Epidermal melanocyte (primary cell): Measurements from ENCODE around the gene CCDC195.
"Not testable (repeated sequence)": the region's sequence is repeated elsewhere in the genome, so short reads cannot be mapped to it uniquely, and the experiment has no call there.

Experiments
- DNase-seq: peaks from one replicate; pipeline ENCODE4 v3.0.0; 2011; ENCODE audit warnings: low spot score; ENCODE audit not compliant: insufficient read length

CCDC195 gene

DNA sequence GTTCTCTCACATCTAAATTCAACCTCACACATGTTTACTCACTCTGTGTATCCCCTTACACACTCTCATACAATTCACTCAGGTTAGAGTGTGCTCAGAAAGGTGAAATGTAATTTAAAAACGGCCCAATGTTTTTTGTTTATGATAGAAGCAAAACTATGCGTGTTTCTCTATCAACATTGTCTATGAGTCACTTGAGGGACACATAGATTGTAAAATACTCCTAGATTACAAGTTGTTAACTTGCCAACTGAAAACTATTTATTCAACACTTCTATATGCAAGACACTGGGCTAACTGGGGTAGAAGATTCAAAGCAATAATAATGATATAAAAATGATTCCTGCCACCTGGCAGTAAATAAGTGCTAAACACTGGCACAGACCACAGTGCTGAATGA, 24.6 kb downstream of the CCDC195 start:
- no peak for DNase-seq

- DNase-seq: no peak
Measured at GRCh38 chr2:224690868-224691267, 25.3 kb downstream of the CCDC195 start.

- DNase-seq: no peak
Measured at GRCh38 chr2:224689539-224689938, 26.6 kb downstream of the CCDC195 start.

DNA sequence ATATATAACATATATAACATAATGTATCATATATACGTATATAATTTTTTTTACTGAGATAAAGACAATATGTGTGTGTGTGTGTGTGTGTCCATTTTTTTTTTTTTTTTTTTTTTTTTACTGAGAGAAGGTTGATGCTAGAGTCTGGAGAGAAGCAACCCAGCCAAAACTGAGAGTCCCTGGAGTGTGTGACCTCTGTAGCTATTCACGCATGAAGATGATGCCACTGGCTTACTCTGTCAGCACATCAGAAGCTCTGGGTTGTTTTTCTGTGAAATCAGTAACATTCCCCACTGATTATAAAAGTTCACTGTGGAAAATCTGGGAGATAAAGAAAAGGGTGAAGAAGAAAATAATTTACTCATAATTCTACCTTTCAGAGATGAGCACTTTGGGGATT, 27.2 kb downstream of the CCDC195 start:
- DNase-seq: no peak

DNA sequence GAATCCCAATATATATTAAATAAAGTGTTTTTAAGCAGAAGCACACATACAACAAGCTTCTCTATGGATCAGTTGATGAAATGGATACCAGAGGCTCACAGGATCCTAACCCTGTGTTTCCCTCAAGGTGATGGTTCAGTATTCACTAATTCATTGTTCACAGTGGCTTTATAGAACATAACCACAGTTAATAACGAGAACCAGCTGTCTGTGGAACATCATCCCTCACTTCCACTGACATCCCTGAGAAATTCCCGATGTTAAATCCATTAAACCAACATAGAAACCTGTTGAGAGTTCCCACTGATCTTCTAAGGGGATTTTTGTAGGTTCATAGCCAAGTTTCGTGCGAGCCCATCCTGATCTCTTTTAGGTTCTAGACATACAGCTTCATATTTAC, 29.0 kb downstream of the CCDC195 start:
- no peak for DNase-seq

DNA sequence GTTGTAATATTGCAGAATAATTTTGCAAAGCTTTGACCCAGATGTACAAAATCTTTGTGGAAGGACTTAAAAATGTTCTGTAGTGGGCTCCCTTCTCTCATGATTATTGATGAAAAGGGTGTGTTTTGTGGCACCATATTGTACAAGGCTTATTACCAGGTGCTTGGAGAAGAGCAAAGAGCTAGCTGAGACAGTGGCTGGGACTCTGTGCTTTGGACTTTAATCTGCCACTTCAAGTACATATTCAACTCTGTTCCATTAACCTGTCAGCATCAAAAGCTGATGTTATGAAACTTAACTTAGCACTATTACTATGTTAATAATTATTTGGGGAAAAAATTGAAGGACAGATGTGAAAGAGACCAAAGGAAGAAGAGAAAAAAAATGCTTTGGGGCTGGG, 31.0 kb downstream of the CCDC195 start:
- DNase-seq: no peak

- no peak for DNase-seq
Measured at GRCh38 chr2:224682134-224682533, 34.0 kb downstream of the CCDC195 start.

- DNase-seq: no peak
Measured at GRCh38 chr2:224671731-224672130, 44.4 kb downstream of the CCDC195 start.

DNA sequence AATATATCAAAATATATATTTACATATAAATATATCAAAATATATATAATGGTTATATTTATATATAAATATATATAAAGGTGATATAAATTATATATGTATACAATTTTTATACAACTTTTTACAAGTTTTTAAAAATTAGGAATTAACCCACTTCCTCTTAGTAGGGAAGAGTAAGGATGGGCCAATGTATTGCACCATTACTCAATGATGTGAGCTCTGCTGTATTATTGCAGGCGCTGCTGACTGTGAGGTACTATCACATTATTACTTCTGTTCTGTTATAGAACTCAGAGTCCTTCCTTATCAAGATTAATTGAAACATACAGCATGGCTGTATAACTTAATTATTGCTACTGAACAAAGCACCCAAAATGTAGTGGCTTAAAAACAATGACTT, 46.0 kb downstream of the CCDC195 start:
- no peak for DNase-seq

GRCh38 chr2:224669449-224669848, 46.7 kb downstream of the CCDC195 start:
- DNase-seq: no peak

DNA sequence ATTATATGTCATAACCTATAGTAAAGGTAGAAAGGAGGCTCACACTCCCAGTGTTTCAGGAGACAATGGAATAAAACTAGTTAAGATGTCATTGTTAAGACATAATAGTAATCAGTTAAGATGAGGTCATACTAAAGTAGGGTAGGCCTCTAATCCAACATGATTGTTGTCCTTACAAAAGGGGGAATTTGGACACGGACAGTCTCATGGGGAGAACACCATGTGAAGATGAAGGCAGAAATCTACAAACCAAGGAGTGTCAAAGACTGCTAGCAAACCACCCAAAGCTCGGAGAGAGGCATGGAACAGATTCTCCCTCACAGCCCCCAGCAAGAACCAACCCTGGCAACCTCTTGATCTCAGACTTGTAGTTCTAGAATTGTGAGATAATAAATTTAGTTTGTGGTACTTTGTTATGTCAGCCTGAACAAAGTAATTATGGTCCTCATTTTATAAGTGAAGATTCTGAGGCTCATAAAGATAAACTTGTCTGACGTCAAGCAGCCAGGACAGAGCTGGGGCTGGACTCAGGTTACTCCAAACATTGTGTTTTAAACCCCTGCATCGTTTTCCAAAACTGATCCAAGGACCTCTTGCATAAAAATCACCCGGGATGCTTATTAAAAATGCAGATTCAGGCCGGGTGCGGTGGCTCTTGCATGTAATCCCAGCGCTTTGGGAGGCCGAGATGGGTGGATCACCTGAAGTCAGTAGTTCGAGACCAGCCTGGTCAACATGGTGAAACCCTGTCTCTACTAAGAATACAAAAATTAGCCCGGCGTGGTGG, 47.8 kb downstream of the CCDC195 start:
- no peak for DNase-seq

DNA sequence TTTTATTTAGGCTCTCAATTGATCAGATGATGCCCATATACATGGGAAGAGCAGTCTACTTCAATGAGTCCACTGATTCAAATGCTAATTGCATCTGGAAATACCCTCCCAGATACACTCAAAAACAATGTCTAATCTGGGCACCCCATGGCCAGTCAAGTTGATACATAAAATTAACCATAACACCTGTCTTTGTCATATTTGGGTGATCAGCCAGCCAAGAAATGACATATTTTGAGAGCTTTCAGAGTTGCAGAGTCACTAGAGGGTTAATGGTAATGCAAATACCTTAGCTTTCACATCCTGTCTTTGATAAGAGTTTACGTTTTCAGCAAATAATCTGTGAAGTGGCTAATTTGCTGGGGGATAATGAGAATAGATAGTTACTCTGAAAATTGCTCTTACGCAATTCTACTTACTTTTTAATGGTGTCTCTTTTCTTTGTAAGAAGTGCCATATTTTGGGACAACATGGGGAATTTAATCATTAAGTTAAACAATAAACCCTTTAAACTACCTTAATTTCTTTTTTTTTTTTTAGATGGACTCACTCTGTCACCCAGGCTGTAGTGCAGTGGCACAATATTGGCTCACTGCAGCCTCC, 49.1 kb downstream of the CCDC195 start:
- no peak for DNase-seq

DNA sequence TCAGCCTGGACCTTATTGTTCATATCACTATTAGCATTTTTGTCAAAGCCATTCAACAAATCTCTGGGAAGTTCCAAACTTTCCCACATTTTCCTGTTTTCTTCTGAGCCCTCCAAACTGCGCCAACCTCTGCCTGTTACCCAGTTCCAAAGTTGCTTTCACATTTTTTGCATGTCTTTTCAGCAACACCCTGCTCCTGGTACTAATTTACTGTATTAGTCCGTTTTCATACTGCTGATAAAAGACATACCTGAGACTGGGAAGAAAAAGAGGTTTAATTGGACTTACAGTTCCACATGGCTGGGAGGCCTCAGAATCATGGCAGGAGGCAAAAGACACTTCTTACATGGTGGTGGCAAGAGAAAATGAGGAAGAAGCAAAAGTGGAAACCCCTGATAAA, 52.8 kb downstream of the CCDC195 start:
- not testable (repeated sequence) for DNase-seq

- not testable (repeated sequence) for DNase-seq
Measured at GRCh38 chr2:224661708-224662107, 54.5 kb downstream of the CCDC195 start.

- DNase-seq: no peak
Measured at GRCh38 chr2:224659714-224660113, 56.5 kb downstream of the CCDC195 start.

GRCh38 chr2:224658780-224659405, 57.3 kb downstream of the CCDC195 start:
- no peak for DNase-seq

GRCh38 chr2:224657349-224657748, 58.8 kb downstream of the CCDC195 start:
- DNase-seq: no peak

GRCh38 chr2:224655006-224655537, 61.1 kb downstream of the CCDC195 start:
- no peak for DNase-seq
